Coronary artery (tissue), 2 donors: ENCODE results near the gene CALY.
A peak's percentile ranks its signal among the peaks of the same experiment; 100 is the strongest.

Experiments used
- DNase-seq: peaks from one replicate; pipeline ENCODE4 v3.0.0-alpha.2; 2017; ENCODE audit warnings: low spot score
- H3K27ac ChIP-seq, 2 donors: fragments of 200-600 bp; sonication (generic); one replicate each; pipeline ENCODE4 v1.5.1; 2016 to 2019
- H3K4me3 ChIP-seq: fragments of 200-600 bp; sonication (generic); 2 replicates; pipeline ENCODE4 v1.5.1; 2016; ENCODE audit warnings: mild to moderate bottlenecking, moderate library complexity
- TF ChIP-seq, protein P1 (sequence below): fragments of 200-600 bp; sonication (generic); IDR thresholded peaks from one replicate; pipeline ENCODE4 v1.5.1; 2019; ENCODE audit warnings: antibody characterized with exemption

CALY gene

DNA sequence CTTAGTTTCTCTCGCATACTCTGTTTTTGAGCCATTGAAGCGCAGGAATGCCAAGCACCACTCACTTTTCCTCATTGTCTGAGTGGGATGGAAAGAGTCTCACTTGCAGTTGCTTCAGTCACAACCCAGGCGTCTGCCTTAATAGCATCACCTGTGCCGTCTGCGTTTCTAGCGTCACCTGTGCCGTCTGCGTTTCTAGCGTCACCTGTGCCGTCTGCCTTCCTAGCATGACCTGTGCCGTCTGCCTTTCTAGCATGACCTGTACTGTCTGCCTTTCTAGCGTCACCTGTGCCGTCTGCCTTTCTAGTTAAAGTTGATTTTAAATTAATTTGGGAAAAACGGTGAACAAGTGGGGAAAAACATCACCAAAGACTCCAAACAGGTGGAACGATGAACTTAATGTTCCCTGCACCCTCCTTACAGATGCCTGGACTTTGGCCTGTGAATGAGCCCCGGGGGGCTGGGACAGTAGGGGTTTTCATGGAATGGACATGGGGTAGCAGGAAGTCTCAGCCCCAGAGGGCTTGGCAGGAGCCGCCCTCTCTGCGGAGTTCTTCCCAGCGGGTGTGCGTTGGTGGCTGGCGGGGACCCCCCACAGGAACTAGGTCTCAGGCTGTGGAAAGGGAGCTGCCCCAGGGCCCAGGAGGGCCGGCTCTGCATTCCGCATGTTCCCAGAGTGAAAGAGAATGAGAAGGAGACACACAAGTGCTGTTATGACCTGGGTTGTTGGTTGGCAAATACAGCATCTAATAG is 24.5 kb downstream of the CALY start:
- Histone ChIP-seq H3K4me3 (no peak overlapping the region), H3K27ac (no peak overlapping the region)
- TF ChIP-seq, protein P1, sequence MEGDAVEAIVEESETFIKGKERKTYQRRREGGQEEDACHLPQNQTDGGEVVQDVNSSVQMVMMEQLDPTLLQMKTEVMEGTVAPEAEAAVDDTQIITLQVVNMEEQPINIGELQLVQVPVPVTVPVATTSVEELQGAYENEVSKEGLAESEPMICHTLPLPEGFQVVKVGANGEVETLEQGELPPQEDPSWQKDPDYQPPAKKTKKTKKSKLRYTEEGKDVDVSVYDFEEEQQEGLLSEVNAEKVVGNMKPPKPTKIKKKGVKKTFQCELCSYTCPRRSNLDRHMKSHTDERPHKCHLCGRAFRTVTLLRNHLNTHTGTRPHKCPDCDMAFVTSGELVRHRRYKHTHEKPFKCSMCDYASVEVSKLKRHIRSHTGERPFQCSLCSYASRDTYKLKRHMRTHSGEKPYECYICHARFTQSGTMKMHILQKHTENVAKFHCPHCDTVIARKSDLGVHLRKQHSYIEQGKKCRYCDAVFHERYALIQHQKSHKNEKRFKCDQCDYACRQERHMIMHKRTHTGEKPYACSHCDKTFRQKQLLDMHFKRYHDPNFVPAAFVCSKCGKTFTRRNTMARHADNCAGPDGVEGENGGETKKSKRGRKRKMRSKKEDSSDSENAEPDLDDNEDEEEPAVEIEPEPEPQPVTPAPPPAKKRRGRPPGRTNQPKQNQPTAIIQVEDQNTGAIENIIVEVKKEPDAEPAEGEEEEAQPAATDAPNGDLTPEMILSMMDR: no peak
- DNase-seq: no peak

- Histone ChIP-seq H3K27ac (no peak overlapping the region), H3K4me3 (no peak overlapping the region)
- TF ChIP-seq, protein P1: no peak
- no peak for DNase-seq
These were observed 25.1 kb downstream of the CALY start for GRCh38 chr10:133311570-133311969.

- no peak for DNase-seq
- Histone ChIP-seq H3K27ac (no peak overlapping the region), H3K4me3 (no peak overlapping the region)
- TF ChIP-seq, protein P1: no peak
These were observed 25.9 kb downstream of the CALY start for GRCh38 chr10:133310789-133311188.

- TF ChIP-seq, protein P1: no peak
- Histone ChIP-seq H3K4me3 (no peak overlapping the region), H3K27ac (no peak overlapping the region)
- no peak for DNase-seq
These were observed 26.3 kb downstream of the CALY start for GRCh38 chr10:133310399-133310755.

GRCh38 chr10:133309720-133310398 is 26.8 kb downstream of the CALY start:
- H3K27ac ChIP-seq: peak overlapping the region in 1 of 2 donors; percentile 97
- H3K4me3 ChIP-seq: peak overlapping the region; percentile 92
- DNase-seq: no peak

DNA sequence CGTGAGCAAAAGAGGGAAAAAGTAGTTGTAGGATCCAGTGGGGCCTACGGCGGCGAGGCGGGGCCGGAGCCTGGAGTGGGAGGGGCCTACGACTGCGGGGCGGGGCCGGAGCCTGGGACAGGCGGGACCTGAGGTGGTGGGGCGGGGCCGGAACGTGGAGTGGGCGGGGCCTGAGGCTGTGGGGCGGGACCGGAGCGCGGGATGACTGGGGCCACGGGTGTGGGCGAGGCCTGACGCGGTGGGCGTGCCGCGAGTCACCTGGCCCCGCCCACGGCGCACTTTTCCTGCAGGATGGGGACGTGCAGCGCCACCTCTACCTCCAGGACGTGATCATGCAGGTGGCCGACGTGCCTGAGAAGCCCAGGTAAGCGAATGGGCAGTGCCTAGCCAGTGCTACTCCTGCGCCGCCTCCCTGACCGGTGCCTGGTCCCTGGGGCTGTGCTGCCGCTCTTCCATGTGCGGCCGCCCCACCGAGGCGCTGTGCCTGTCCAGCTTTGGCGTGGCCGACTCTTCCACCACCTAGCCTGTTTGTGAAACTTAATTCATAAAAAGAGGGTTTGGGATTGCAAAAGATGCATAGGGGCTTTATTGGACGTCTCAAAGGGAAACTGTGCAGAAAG is 27.5 kb downstream of the CALY start:
- Histone ChIP-seq H3K4me3 (peak overlapping the region; percentile 92), H3K27ac (peak overlapping the region; percentile 92 to 97)
- peak; percentile 95 for DNase-seq
- TF ChIP-seq, protein P1: no peak

More at GRCh38 chr10:133309720-133310398, 26.8 kb downstream of the CALY start:
- TF ChIP-seq, protein P1: no peak
